ENCODE results near the gene CMSS1. TPM values are rescaled to one million over a fixed set of nuclear protein-coding genes. Genes with fewer than 3 reads are reported as not detected.
A peak's percentile ranks its signal among the peaks of the same experiment; 100 is the strongest.

CMSS1 gene
- total RNA-seq, 1 donor: 8.6 TPM

GRCh38 chr3:99943931-99944761 is 126.5 kb downstream of the CMSS1 start:
- no peak overlapping the region for H3K4me3 ChIP-seq (ENCODE audit: low read depth, low read length)
- TF ChIP-seq, protein P1, sequence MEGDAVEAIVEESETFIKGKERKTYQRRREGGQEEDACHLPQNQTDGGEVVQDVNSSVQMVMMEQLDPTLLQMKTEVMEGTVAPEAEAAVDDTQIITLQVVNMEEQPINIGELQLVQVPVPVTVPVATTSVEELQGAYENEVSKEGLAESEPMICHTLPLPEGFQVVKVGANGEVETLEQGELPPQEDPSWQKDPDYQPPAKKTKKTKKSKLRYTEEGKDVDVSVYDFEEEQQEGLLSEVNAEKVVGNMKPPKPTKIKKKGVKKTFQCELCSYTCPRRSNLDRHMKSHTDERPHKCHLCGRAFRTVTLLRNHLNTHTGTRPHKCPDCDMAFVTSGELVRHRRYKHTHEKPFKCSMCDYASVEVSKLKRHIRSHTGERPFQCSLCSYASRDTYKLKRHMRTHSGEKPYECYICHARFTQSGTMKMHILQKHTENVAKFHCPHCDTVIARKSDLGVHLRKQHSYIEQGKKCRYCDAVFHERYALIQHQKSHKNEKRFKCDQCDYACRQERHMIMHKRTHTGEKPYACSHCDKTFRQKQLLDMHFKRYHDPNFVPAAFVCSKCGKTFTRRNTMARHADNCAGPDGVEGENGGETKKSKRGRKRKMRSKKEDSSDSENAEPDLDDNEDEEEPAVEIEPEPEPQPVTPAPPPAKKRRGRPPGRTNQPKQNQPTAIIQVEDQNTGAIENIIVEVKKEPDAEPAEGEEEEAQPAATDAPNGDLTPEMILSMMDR (IDR thresholded peaks at IDR 0.05; ENCODE audit: insufficient read depth, low read depth, low read length): no peak
- peak; percentile 76 for DNase-seq (ENCODE audit: low read depth)

DNA sequence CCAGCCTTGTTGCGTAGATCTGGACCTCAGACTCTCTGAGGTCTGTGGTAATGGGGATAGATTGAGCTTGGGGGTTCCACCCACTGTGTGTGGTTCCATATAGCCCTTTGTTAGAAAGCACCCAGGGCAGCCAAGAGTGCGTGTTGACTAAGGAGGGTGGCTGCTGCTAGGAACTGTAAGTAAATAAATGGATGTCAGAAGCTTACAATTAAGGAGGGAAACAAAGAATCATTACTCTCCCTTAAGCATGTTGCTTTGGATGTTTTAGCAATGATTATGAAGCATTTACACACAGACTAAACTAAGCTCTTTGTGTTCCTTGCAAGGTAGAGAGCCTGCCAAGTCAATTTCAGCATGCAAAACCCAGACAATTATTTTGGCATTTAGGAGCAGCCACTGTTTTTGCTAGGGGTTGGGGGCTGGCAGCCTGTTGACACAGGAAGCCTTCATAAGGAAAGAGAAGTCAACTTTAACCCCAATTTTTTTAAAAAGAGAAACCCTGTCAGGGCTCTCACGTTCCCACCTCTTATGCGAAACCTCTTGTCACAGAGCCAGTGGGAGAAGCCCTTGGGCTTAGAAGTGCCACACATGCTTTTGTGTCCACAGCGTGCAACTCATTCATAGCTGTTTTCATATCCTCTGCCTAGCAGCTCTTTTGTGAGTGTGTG is 127.8 kb downstream of the CMSS1 start:
- TF ChIP-seq, protein P1 (IDR thresholded peaks at IDR 0.05; ENCODE audit: insufficient read depth, low read depth, low read length): no peak
- no peak overlapping the region for H3K4me3 ChIP-seq (ENCODE audit: low read depth, low read length)
- DNase-seq (ENCODE audit: low read depth): no peak

- TF ChIP-seq, protein P1 (IDR thresholded peaks at IDR 0.05; ENCODE audit: insufficient read depth, low read depth, low read length): no peak
- no peak for DNase-seq (ENCODE audit: low read depth)
- no peak overlapping the region for H3K4me3 ChIP-seq (ENCODE audit: low read depth, low read length)
Observed at GRCh38 chr3:99947356-99947755, 129.7 kb downstream of the CMSS1 start.

- DNase-seq (ENCODE audit: low read depth): no peak
- TF ChIP-seq, protein P1 (IDR thresholded peaks at IDR 0.05; ENCODE audit: insufficient read depth, low read depth, low read length): no peak
- H3K4me3 ChIP-seq (ENCODE audit: low read depth, low read length): no peak overlapping the region
Observed at GRCh38 chr3:99948467-99949089, 130.9 kb downstream of the CMSS1 start.

GRCh38 chr3:99949956-99950670 is 132.5 kb downstream of the CMSS1 start:
- TF ChIP-seq, protein P1 (IDR thresholded peaks at IDR 0.05; ENCODE audit: insufficient read depth, low read depth, low read length): no peak
- no peak for DNase-seq (ENCODE audit: low read depth)
- H3K4me3 ChIP-seq (ENCODE audit: low read depth, low read length): no peak overlapping the region

- TF ChIP-seq, protein P1 (IDR thresholded peaks at IDR 0.05; ENCODE audit: insufficient read depth, low read depth, low read length): no peak
- H3K4me3 ChIP-seq (ENCODE audit: low read depth, low read length): no peak overlapping the region
- DNase-seq (ENCODE audit: low read depth): no peak
Observed at GRCh38 chr3:99950921-99951320, 133.3 kb downstream of the CMSS1 start.

Measured in fibroblast of villous mesenchyme (primary cell).